DMS79 treated with DMSO at 0.1 percent for 48 hours (cell line): ENCODE results near the gene ZFP69.

Source experiments
- DNase-seq: peaks from one replicate; lab custom pipeline; 2025; lab: John Stamatoyannopoulos, UW

Gene ZFP69

GRCh38 chr1:40508375-40509341 is 31.6 kb downstream of the ZFP69 start, which contains the start of gene EXO5:
Gene EXO5, plus strand, starts transcription at chr1:40508767. Its CDS starts 5,778 bp downstream, at chr1:40514545.
- peak; percentile 82 for DNase-seq

GRCh38 chr1:40519517-40519916 is 42.4 kb downstream of the ZFP69 start:
- no peak for DNase-seq

- no peak for DNase-seq
Measured at GRCh38 chr1:40530735-40531380, 53.8 kb downstream of the ZFP69 start.

GRCh38 chr1:40531381-40532061 is 54.4 kb downstream of the ZFP69 start, which contains the start of gene ZNF684:
Gene ZNF684, plus strand, starts transcription at chr1:40531637. Its CDS starts 1,530 bp downstream, at chr1:40533167.
- peak; percentile 95 for DNase-seq

GRCh38 chr1:40532062-40532389 is 54.9 kb downstream of the ZFP69 start:
- no peak for DNase-seq

- DNase-seq, result peak; percentile 49
Measured at GRCh38 chr1:40532844-40533424, 55.8 kb downstream of the ZFP69 start.

GRCh38 chr1:40534589-40534988 is 57.5 kb downstream of the ZFP69 start:
- DNase-seq, result no peak

- no peak for DNase-seq
Measured at GRCh38 chr1:40535732-40536131, 58.6 kb downstream of the ZFP69 start.

GRCh38 chr1:40539338-40539737 is 62.2 kb downstream of the ZFP69 start:
- DNase-seq, result no peak
